ENCODE measurements around the gene ARID3A. TPM values are rescaled to one million over a fixed set of nuclear protein-coding genes. Genes with fewer than 3 reads are reported as not detected.

ARID3A gene
- total RNA-seq, 1 experiment from 2014 or later: 11.8 TPM

DNA sequence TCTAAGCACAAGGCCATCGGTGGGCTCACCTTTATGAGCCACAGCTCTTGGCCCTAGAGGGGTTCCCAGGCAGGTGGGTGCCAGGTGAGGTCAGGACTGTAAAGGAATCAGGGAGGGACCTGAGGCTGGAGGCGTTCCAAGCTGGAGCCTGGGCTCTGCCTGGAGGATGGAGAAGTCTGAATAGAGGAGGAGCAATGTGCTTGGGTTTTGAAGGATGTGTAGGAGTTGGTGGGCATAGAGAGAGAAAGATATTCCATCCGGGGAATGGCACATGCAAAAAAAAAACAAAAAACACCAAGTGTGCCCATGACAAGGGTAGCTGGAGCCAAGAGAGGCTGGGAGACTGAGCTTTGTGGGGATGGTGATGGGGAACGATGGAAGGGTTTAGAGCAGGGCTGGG is 76.8 kb downstream of the ARID3A start:
- DNase-seq (ENCODE audit: low spot score): no peak

DNA sequence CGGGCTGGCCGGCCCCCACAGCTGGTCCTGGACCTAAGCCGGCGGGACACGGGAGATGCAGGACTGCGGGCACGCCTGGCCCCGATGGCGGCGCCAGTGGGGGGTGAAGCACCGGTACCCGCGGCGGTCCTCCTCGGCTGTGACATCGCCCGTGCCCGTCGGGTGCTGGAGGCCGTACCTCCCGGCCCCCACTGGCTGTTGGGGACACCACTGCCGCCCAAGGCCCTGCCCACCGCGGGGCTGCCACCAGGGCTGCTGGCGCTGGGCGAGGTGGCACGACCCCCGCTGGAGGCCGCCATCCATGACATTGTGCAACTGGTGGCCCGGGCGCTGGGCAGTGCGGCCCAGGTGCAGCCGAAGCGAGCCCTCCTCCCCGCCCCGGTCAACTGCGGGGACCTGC is 77.4 kb downstream of the ARID3A start:
- DNase-seq (ENCODE audit: low spot score): no peak

DNA sequence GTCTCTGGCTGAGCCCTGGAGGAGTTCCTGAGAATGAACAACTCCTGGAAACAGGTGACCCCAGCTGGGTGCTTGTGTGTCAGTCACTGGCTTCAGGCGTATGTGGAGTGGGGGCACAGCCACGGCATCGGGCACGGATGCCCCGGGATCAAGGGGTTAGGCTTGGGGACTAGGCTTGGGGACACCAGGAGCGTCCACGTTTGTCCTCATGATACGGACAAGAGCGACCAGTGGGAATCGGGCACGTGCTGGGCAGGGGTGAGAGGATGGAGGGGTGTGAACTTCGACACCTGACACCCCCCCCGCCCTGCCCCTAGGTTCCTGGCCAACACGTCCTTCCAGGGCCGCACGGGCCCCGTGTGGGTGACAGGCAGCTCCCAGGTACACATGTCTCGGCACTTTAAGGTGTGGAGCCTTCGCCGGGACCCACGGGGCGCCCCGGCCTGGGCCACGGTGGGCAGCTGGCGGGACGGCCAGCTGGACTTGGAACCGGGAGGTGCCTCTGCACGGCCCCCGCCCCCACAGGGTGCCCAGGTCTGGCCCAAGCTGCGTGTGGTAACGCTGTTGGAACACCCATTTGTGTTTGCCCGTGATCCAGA is 78.5 kb downstream of the ARID3A start:
- DNase-seq (ENCODE audit: low spot score): no peak

DNA sequence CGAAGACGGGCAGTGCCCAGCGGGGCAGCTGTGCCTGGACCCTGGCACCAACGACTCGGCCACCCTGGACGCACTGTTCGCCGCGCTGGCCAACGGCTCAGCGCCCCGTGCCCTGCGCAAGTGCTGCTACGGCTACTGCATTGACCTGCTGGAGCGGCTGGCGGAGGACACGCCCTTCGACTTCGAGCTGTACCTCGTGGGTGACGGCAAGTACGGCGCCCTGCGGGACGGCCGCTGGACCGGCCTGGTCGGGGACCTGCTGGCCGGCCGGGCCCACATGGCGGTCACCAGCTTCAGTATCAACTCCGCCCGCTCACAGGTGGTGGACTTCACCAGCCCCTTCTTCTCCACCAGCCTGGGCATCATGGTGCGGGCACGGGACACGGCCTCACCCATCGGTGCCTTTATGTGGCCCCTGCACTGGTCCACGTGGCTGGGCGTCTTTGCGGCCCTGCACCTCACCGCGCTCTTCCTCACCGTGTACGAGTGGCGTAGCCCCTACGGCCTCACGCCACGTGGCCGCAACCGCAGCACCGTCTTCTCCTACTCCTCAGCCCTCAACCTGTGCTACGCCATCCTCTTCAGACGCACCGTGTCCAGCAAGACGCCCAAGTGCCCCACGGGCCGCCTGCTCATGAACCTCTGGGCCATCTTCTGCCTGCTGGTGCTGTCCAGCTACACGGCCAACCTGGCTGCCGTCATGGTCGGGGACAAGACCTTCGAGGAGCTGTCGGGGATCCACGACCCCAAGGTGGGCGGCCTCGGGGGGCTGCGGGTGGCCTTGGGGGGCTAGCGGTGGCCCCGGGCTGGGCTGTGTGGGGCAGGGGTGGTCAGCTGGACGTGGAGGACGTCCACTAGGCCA is 79.2 kb downstream of the ARID3A start:
- DNase-seq (ENCODE audit: low spot score): no peak

- DNase-seq (ENCODE audit: low spot score): no peak
Measured at GRCh38 chr19:1006711-1007398, 81.0 kb downstream of the ARID3A start.

GRCh38 chr19:1007399-1008251 is 81.8 kb downstream of the ARID3A start:
- DNase-seq (ENCODE audit: low spot score): no peak

GRCh38 chr19:1008268-1009040 is 82.6 kb downstream of the ARID3A start:
- DNase-seq (ENCODE audit: low spot score): no peak

- no peak for DNase-seq (ENCODE audit: low spot score)
Measured at GRCh38 chr19:1009041-1009980, 83.5 kb downstream of the ARID3A start.

- DNase-seq (ENCODE audit: low spot score): no peak
Measured at GRCh38 chr19:1009981-1010538, 84.2 kb downstream of the ARID3A start.

- DNase-seq (ENCODE audit: low spot score): no peak
Measured at GRCh38 chr19:1010586-1011510, 85.0 kb downstream of the ARID3A start.

DNA sequence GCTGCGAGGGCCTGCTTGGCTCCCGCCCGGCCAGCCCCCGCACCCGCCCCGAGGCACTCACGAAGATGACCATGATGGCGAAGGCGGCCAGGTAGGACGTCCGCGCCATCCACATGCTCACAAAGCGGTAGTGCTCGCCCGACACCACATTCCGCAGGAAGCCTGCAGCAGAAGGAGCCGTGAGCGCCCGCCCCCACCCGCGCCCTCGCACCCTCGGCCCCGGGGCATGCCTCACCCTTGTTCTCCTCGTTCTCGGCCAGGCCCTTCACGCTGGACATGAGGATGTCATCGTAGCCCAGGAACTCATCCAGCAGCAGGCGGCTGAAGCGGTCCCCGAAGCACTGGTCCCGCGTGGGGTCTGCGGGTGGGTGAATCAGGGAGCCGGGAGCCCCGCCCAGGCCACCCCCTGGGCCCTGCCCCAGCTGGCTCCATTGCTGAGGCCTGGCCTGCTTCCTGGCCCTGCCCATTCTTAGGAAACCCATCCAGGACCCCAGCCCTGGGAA is 86.0 kb downstream of the ARID3A start:
- no peak for DNase-seq (ENCODE audit: low spot score)

GRCh38 chr19:1012334-1012733 is 86.5 kb downstream of the ARID3A start:
- DNase-seq (ENCODE audit: low spot score): no peak

DNA sequence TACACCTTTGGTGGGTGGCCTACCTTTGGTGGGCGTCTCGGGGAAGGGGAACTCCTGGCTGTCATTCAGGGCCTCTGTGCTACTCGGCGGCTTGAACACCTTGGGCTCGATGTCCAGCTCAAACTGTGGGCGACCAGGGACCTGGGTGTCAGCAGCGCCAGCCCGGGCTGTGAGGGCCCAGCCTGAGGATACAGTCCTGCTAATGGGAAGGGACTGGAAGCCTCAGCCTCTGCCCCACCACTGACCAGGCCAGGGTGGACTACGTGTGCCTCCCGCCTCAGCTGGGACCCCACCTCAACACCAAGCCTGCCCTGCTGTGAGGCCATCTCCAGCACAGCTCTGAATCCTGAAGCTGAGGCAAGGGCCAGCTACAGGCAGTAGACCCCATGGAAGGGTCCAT is 87.4 kb downstream of the ARID3A start:
- DNase-seq (ENCODE audit: low spot score): no peak

DNA sequence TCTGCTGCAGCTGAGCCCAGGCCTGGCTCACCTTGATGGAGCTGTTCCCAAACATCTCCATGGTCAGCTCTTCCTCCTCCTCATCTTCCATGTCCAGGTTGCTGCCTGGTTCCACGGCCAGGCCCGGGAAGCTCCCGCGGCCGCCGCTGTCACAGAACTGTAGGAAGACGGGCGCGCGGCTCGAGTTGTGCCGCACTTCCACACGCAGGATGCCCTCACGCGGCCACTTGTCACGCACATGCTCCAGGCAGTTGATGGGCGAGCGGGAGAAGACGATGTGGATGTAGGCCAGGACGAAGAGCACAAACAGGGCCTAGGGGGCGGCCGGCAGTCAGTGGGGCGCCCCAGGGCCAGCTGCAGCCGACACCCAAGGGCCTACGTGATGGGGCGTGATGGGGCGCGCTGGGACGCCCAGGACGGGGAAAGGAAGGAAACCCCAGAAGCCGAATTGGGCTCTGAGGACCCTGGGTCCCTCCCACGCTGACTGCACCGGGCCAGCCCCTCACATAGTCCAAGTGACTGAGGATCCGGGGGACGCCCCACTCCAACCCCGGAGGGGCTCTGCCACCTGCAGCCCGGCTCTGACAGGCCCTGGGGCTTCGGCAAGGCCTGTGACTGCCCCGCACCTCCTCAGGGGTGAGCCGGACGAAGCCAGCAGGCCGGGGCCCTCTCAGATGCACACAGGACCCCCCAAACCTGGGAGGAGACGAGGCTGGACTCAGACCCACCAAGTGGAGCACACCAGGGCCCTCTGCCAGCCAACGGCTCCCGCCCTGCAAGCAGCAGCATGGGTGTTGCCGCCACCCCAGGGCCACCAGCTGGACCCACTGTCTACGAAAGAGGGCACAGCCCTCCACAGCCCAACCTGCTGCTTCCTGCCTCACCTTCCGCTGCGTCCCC is 88.6 kb downstream of the ARID3A start:
- no peak for DNase-seq (ENCODE audit: low spot score)

DNA sequence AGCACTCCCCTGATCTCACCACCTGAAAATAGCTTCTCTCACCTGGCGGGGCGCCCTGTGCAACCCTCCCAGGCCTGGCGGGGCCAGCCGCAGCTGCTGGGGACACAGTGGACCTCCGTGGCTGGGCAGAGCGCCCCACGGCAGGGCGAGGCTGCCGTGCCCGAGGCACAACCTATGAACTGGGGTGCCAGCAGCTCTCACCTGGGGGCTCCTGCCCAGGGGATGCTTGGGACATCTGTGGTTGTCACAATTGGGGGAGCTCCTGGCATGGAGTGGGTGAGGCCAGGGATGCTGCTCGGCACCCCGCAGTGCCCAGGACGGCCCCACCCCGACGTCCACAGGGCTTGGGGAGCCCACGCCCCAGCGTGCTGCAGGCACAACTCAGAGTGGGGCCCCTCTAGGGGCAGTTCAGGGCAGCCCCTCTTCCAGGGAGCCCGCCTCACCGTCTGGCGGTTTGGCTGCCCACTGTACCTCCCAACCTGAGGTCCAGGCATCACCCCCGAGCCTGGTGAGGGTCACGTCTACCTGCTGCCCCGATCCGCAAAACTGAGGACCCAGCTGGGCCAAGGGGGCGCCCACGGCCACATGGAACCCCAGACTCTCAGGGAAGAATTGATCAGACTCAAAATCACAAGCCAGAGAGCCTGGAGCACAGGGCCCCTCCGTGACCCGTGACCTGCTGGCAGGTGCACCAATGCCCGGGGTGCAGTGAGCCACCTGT is 89.4 kb downstream of the ARID3A start:
- no peak for DNase-seq (ENCODE audit: low spot score)
